GM12891 (cell line): ENCODE data around the gene METTL24.

Experiments
- POLR2A ChIP-seq: IDR thresholded peaks from 2 replicates; pipeline ENCODE4 v1.6.1; 2011; ENCODE audit warnings: low read depth, low read length, control low read depth
- SPI1 ChIP-seq: IDR thresholded peaks from 2 replicates; pipeline ENCODE4 v1.6.1; 2011; ENCODE audit warnings: low read depth, low read length, control low read depth

DNA sequence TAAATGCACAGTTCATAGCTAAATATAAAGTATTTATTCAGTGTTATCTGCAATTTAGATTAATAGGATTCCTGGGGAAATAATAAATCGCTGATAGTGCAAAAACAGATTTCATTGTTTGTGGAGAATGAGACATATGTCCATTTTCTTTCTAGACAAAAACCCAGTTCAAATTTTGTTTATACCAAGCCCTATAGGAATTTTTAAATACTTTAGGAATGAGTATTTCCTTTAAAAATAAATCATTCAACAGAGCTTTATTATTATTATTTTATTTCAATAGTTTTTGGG, 86.5 kb downstream of the METTL24 start:
- TF ChIP-seq POLR2A: no peak
- no peak for TF ChIP-seq SPI1
